HEK293T (cell line): Measurements from ENCODE around the gene MVB12A.

Source experiments
- CTCF ChIA-PET: fragments of 350-600 bp; formaldehyde crosslinking; extraction: SDS; loops from one replicate; lab custom pipeline; 2021; ENCODE audit warnings: antibody characterized with exemption, inconsistent platforms; lab: Yijun Ruan, JAX
- POLR2A ChIA-PET: fragments of 350-600 bp; formaldehyde crosslinking; extraction: SDS; loops from one replicate; lab custom pipeline; 2020; ENCODE audit warnings: antibody characterized with exemption, inconsistent platforms; lab: Yijun Ruan, JAX
- DNase-seq: peaks from one replicate; pipeline ENCODE4 v3.0.0; 2012; ENCODE audit warnings: mixed read lengths; ENCODE audit errors: extremely low spot score
- ARNT ChIP-seq: fragments of 450-650 bp; IDR thresholded peaks from 2 replicates; pipeline ENCODE4 v1.6.1; 2017; ENCODE audit warnings: mild to moderate bottlenecking
- BHLHE40 ChIP-seq: fragments of 450-650 bp; IDR thresholded peaks from 2 replicates; pipeline ENCODE4 v1.6.1; 2016; ENCODE audit warnings: mild to moderate bottlenecking, moderate library complexity, borderline replicate concordance
- CTBP1 ChIP-seq: fragments of 450-650 bp; IDR thresholded peaks from 2 replicates; pipeline ENCODE4 v1.6.1; 2016; ENCODE audit warnings: borderline replicate concordance
- ELF4 ChIP-seq: fragments of 450-650 bp; IDR thresholded peaks from 2 replicates; pipeline ENCODE4 v1.6.1; 2017; ENCODE audit warnings: antibody characterized with exemption
- FOXA1 ChIP-seq: fragments of 450-650 bp; IDR thresholded peaks from 2 replicates; pipeline ENCODE4 v1.6.1; 2016; ENCODE audit warnings: mild to moderate bottlenecking
- FOXK2 ChIP-seq: fragments of 450-650 bp; IDR thresholded peaks from 2 replicates; pipeline ENCODE4 v1.6.1; 2016; ENCODE audit warnings: mild to moderate bottlenecking
- FOXM1 ChIP-seq: fragments of 450-650 bp; IDR thresholded peaks from 2 replicates; pipeline ENCODE4 v1.6.1; 2017; ENCODE audit warnings: mild to moderate bottlenecking, borderline replicate concordance
- HDGF ChIP-seq: fragments of 450-650 bp; IDR thresholded peaks from 2 replicates; pipeline ENCODE4 v1.6.1; 2017; ENCODE audit warnings: antibody characterized with exemption, borderline replicate concordance
- L3MBTL2 ChIP-seq: fragments of 450-650 bp; conservative IDR thresholded peaks from 2 replicates; pipeline ENCODE4 v1.6.1; 2016; ENCODE audit warnings: mild to moderate bottlenecking
- LEF1 ChIP-seq: fragments of 450-650 bp; IDR thresholded peaks from 2 replicates; pipeline ENCODE4 v1.6.1; 2017; ENCODE audit warnings: mild to moderate bottlenecking, borderline replicate concordance
- NFRKB ChIP-seq: fragments of 450-650 bp; IDR thresholded peaks from 2 replicates; pipeline ENCODE4 v1.6.1; 2016; ENCODE audit warnings: mild to moderate bottlenecking, moderate library complexity
- PKNOX1 ChIP-seq: fragments of 450-650 bp; IDR thresholded peaks from 2 replicates; pipeline ENCODE4 v1.6.1; 2016
- SP1 ChIP-seq: fragments of 450-650 bp; IDR thresholded peaks from 2 replicates; pipeline ENCODE4 v1.6.1; 2017
- SUZ12 ChIP-seq: fragments of 450-650 bp; IDR thresholded peaks from 2 replicates; pipeline ENCODE4 v1.6.1; 2016; ENCODE audit warnings: mild to moderate bottlenecking
- TARDBP ChIP-seq: fragments of 450-650 bp; IDR thresholded peaks from 2 replicates; pipeline ENCODE4 v1.6.1; 2016
- ZNF384 ChIP-seq: fragments of 450-650 bp; IDR thresholded peaks from 2 replicates; pipeline ENCODE4 v1.6.1; 2016

MVB12A gene

GRCh38 chr19:17401628-17402027, 18.2 kb upstream of the MVB12A start:
- ChIA-PET CTCF (no interaction called here), POLR2A (no interaction called here)

GRCh38 chr19:17402982-17403855, 16.6 kb upstream of the MVB12A start:
- DNase-seq = peak; percentile 94
- POLR2A ChIA-PET = interaction anchor here (1.1 to 2.0 kb wide), 3 partner anchors 10 to 16 kb away, joined by 3 to 13 read pairs (median 11); partner anchors contain the start of gene MVB12A
- TF ChIP-seq ARNT (no peak), NFRKB (no peak), PKNOX1 (no peak), BHLHE40 (no peak), ELF4 (no peak), TARDBP (no peak), FOXM1 (no peak), FOXA1 (no peak), L3MBTL2 (no peak), SUZ12 (no peak), FOXK2 (no peak), HDGF (no peak), SP1 (no peak), ZNF384 (no peak), LEF1 (no peak)
- CTCF ChIA-PET = interaction anchor here (0.6 to 1.1 kb wide), 3 partner anchors 9 to 47 kb away, joined by 3 to 4 read pairs (median 3); no protein-coding TSS in a partner anchor

More at GRCh38 chr19:17401628-17402027, 18.2 kb upstream of the MVB12A start:
- no peak for TF ChIP-seq NFRKB
- no peak for TF ChIP-seq FOXM1
- no peak for TF ChIP-seq PKNOX1
- no peak for TF ChIP-seq L3MBTL2
- no peak for TF ChIP-seq SUZ12
- TF ChIP-seq ELF4 = no peak
- TF ChIP-seq LEF1 = no peak
- TF ChIP-seq SP1 = no peak
- TF ChIP-seq TARDBP = no peak
- TF ChIP-seq FOXK2 = no peak
- TF ChIP-seq BHLHE40 = no peak
- DNase-seq = no peak

DNA sequence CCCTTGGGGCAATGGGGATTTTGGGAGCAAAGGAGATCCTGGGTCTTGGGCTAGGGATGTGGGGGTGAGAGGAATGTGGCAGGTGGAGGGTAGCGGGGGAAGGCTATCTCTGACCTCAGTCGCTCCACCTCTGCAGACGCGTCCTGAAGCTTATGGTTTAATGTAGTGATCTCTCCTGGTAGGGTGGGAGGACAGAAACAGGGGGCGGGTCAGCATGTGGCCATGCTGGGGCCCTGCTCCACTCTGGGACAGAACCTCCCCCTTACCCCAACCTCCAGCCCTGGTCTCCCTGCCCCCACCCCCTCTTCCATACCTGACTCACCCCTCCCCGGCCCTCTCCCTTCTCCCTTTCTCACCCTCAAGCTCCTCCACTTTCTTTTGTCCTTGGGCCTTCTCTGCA, 15.8 kb upstream of the MVB12A start:
- ChIA-PET POLR2A (interaction anchor here (1.1 to 2.0 kb wide), 3 partner anchors 9 to 15 kb away, joined by 3 to 13 read pairs (median 11); partner anchors contain the start of gene MVB12A), CTCF (interaction anchor here (0.6 kb wide), 1 partner anchor 47 kb away, joined by 4 read pairs; no protein-coding TSS in a partner anchor)
- no peak for TF ChIP-seq CTBP1
- no peak for TF ChIP-seq HDGF
- no peak for TF ChIP-seq ELF4
- no peak for TF ChIP-seq FOXA1
- TF ChIP-seq FOXM1 = no peak
- TF ChIP-seq NFRKB = no peak
- TF ChIP-seq PKNOX1 = no peak
- peak; percentile 3 for DNase-seq

- POLR2A ChIA-PET = interaction anchor here (0.6 to 3.2 kb wide), 2 partner anchors 15 to 22 kb away, joined by 3 to 25 read pairs; partner anchors contain the start of gene MVB12A
- no peak for TF ChIP-seq FOXK2
- no peak for TF ChIP-seq CTBP1
- no peak for TF ChIP-seq LEF1
- TF ChIP-seq SP1 = no peak
- no peak for TF ChIP-seq SUZ12
- TF ChIP-seq NFRKB = no peak
- no peak for TF ChIP-seq PKNOX1
- TF ChIP-seq FOXM1 = no peak
- no peak for TF ChIP-seq HDGF
- no peak for TF ChIP-seq ELF4
- TF ChIP-seq BHLHE40 = no peak
- TF ChIP-seq ZNF384 = no peak
- TF ChIP-seq TARDBP = no peak
- DNase-seq = no peak
- CTCF ChIA-PET = interaction anchor here (0.9 kb wide), 2 partner anchors 15 to 61 kb away, joined by 4 read pairs; partner anchors contain the start of gene MVB12A
Observed at GRCh38 chr19:17404621-17405249, 15.1 kb upstream of the MVB12A start.
